ENCODE data around the gene PADI3. TPM values are rescaled to one million over a fixed set of nuclear protein-coding genes. Genes with fewer than 3 reads are reported as not detected.

PADI3 gene
- polyA plus RNA-seq, 3 donors, result 0.01 TPM; not detected in 2

DNA sequence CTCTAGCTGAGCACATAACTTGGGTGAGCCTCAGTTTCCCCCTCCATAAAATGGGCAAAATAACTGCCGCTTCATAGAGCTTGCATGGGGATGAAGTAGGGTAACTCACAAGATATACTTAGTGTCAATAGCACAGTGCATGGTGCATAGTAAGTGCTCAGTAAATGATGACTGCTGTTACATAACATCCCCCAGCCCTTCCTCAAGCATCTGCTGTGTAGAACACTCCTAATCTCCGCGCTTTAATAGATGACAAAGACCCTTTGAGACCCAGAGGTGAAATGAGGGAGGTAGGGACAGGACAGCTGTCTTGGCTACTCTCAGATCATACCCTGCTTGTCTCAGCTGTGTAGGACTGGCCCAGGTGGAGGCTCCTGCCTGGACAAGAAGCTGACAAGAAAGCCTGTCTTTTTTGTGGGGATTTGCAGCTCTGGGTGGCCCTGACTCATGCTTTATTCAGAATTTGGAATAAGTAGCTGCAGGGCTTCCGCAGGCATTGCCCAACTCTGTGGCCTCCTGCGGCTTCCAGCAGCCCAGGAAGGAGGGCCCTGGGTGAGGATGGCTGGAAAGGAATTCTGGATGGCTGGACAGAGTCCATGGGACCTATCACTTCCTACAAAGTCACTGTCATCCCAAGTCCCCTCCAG is 38.4 kb downstream of the PADI3 start:
- Mint-ChIP-seq H3K9me3 (peaks cover 0 to 2% (median 0%) of the 10 kb centered on the region in 7 donors), H3K36me3 (peaks cover 0 to 2% of the 10 kb centered on the region in 2 donors), H3K27ac (peak overlapping the region; percentile 73 to 94 (median 91)), H3K4me1 (peaks cover 65% of the 10 kb centered on the region), H3K27me3 (ENCODE audit: low read depth in 3 of 3) (peaks cover 0 to 4% (median 0%) of the 10 kb centered on the region in 3 donors), H3K4me3 (peak overlapping the region; percentile 50 to 79)
- H3K9ac ChIP-seq (ENCODE audit: insufficient read depth, low read length, poor library complexity, severe bottlenecking), result no peak overlapping the region
- H4K20me1 ChIP-seq (ENCODE audit: insufficient read depth, low read length), result no peaks in the 10 kb centered on the region
- WGBS (ENCODE audit: insufficient coverage), result no CpG with 5 or more reads among the region's 5 CpGs
- H3K4me3 ChIP-seq (replicated peaks in 1 of 3; ENCODE audit: low read depth in 2 of 3, low read length in 3 of 3), result peak overlapping the region in 1 of 3 experiments; percentile 35
- H3K79me2 ChIP-seq (ENCODE audit: insufficient read depth, low read length), result no peaks in the 10 kb centered on the region
- H3K4me2 ChIP-seq (replicated peaks; ENCODE audit: extremely low read depth, low read length, poor library complexity, severe bottlenecking), result peak overlapping the region; percentile 66
- DNase-seq, result peak; percentile 35 to 76 (median 69)
- no peaks in the 10 kb centered on the region for H3K36me3 ChIP-seq (replicated peaks in 1 of 2; ENCODE audit: control insufficient read depth in 1 of 2, insufficient read depth in 2 of 2, low read length in 2 of 2)
- peaks cover 61 to 63% of the 10 kb centered on the region in 2 donors for H3K4me1 ChIP-seq (ENCODE audit: control insufficient read depth in 1 of 2, insufficient read depth in 2 of 2, low read length in 2 of 2)
- intact Hi-C loops (cut with micrococcal nuclease), result no loop called here
- H3K27ac ChIP-seq (ENCODE audit: low read depth in 1 of 2, low read length in 2 of 2), result peak overlapping the region; percentile 67 to 75
- H3K9me3 ChIP-seq (replicated peaks in 1 of 2; ENCODE audit: control insufficient read depth in 1 of 2, insufficient read depth in 1 of 2, low read length in 2 of 2), result no peaks in the 10 kb centered on the region
- TF ChIP-seq, protein P1, sequence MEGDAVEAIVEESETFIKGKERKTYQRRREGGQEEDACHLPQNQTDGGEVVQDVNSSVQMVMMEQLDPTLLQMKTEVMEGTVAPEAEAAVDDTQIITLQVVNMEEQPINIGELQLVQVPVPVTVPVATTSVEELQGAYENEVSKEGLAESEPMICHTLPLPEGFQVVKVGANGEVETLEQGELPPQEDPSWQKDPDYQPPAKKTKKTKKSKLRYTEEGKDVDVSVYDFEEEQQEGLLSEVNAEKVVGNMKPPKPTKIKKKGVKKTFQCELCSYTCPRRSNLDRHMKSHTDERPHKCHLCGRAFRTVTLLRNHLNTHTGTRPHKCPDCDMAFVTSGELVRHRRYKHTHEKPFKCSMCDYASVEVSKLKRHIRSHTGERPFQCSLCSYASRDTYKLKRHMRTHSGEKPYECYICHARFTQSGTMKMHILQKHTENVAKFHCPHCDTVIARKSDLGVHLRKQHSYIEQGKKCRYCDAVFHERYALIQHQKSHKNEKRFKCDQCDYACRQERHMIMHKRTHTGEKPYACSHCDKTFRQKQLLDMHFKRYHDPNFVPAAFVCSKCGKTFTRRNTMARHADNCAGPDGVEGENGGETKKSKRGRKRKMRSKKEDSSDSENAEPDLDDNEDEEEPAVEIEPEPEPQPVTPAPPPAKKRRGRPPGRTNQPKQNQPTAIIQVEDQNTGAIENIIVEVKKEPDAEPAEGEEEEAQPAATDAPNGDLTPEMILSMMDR (IDR thresholded peaks at IDR 0.05), result no peak
- H2AFZ ChIP-seq (ENCODE audit: insufficient read depth, low read depth, low read length, poor library complexity, severe bottlenecking), result no peak overlapping the region
- no peaks in the 10 kb centered on the region for H3K27me3 ChIP-seq (ENCODE audit: control insufficient read depth in 2 of 2, insufficient read depth in 2 of 2, low read length in 2 of 2)

- Histone ChIP-seq H3K4me3 (replicated peaks in 1 of 3; ENCODE audit: low read depth in 2 of 3, low read length in 3 of 3) (no peak overlapping the region), H4K20me1 (ENCODE audit: insufficient read depth, low read length) (no peaks in the 10 kb centered on the region), H3K4me1 (ENCODE audit: control insufficient read depth in 1 of 2, insufficient read depth in 2 of 2, low read length in 2 of 2) (peaks cover 37 to 43% of the 10 kb centered on the region in 2 donors), H3K9me3 (replicated peaks in 1 of 2; ENCODE audit: control insufficient read depth in 1 of 2, insufficient read depth in 1 of 2, low read length in 2 of 2) (no peaks in the 10 kb centered on the region), H3K4me2 (replicated peaks; ENCODE audit: extremely low read depth, low read length, poor library complexity, severe bottlenecking) (no peak overlapping the region), H3K36me3 (replicated peaks in 1 of 2; ENCODE audit: control insufficient read depth in 1 of 2, insufficient read depth in 2 of 2, low read length in 2 of 2) (no peaks in the 10 kb centered on the region), H3K9ac (ENCODE audit: insufficient read depth, low read length, poor library complexity, severe bottlenecking) (no peak overlapping the region), H3K27me3 (ENCODE audit: control insufficient read depth in 2 of 2, insufficient read depth in 2 of 2, low read length in 2 of 2) (no peaks in the 10 kb centered on the region), H2AFZ (ENCODE audit: insufficient read depth, low read depth, low read length, poor library complexity, severe bottlenecking) (no peak overlapping the region), H3K27ac (ENCODE audit: low read depth in 1 of 2, low read length in 2 of 2) (no peak overlapping the region), H3K79me2 (ENCODE audit: insufficient read depth, low read length) (no peaks in the 10 kb centered on the region)
- Mint-ChIP-seq H3K27ac (peak overlapping the region in 1 of 7 donors; percentile 48), H3K27me3 (ENCODE audit: low read depth in 3 of 3) (peaks cover 0 to 3% (median 0%) of the 10 kb centered on the region in 3 donors), H3K4me3 (no peak overlapping the region), H3K9me3 (peaks cover 0 to 1% (median 0%) of the 10 kb centered on the region in 7 donors), H3K36me3 (peaks cover 0 to 2% of the 10 kb centered on the region in 2 donors), H3K4me1 (peaks cover 48% of the 10 kb centered on the region)
- WGBS (ENCODE audit: insufficient coverage), result 100% methylated on average over 2 of the region's 2 CpGs
- intact Hi-C loops (cut with micrococcal nuclease), result no loop called here
- TF ChIP-seq, protein P1 (IDR thresholded peaks at IDR 0.05), result no peak
- no peak for DNase-seq
Measured at GRCh38 chr1:17289721-17290120, 40.8 kb downstream of the PADI3 start.

Measured in CD14-positive monocyte (primary cell).